HEK293 (cell line): ENCODE results near the gene TATDN2.

Experiments
- CTCF ChIA-PET: fragments of 350-600 bp; formaldehyde crosslinking; extraction: SDS; loops from one replicate; lab custom pipeline; 2021; ENCODE audit warnings: antibody characterized with exemption; lab: Yijun Ruan, JAX
- POLR2A ChIA-PET: fragments of 300-600 bp; formaldehyde crosslinking; extraction: SDS; loops from one replicate; lab custom pipeline; 2020; ENCODE audit warnings: antibody characterized with exemption, inconsistent platforms; lab: Yijun Ruan, JAX
- H3K27ac ChIP-seq: fragments of 200-500 bp; sonication (Bioruptor generic); 2 replicates; pipeline ENCODE4 v1.5.1; 2014; ENCODE audit warnings: low read depth, low read length, control low read depth, inconsistent platforms; ENCODE audit errors: extremely low read depth
- H3K36me3 ChIP-seq, 2 experiments: fragments of 200-500 bp in 1 of 2; sonication (Bioruptor generic) in 1 of 2; 1 replicate in 1 of 2; 2 replicates in 1 of 2; pipeline ENCODE4 v1.5.1; 2014 to 2017; ENCODE audit warnings: inconsistent platforms in 2 of 2, low read length in 2 of 2; ENCODE audit not compliant: control insufficient read depth in 2 of 2, insufficient read depth in 1 of 2
- H3K4me1 ChIP-seq: fragments of 200-500 bp; sonication (Bioruptor generic); 2 replicates; pipeline ENCODE4 v1.5.1; 2014; ENCODE audit warnings: mild to moderate bottlenecking, low read length, inconsistent platforms; ENCODE audit not compliant: control insufficient read depth, insufficient read depth
- H3K4me3 ChIP-seq: 2 replicates; pipeline ENCODE4 v1.5.1; 2011; ENCODE audit warnings: low read depth, mild to moderate bottlenecking, control low read depth, low read length, moderate library complexity
- H3K9me3 ChIP-seq: fragments of 200-500 bp; sonication (Bioruptor generic); 2 replicates; pipeline ENCODE4 v1.5.1; 2014; ENCODE audit warnings: low read depth, low read length, inconsistent platforms; ENCODE audit not compliant: control insufficient read depth, insufficient read depth
- KLF7 ChIP-seq: fragments of 450-650 bp; formaldehyde crosslinking; IDR thresholded peaks from 2 replicates; pipeline ENCODE4 v1.5.1; 2016; ENCODE audit warnings: missing biosample characterization, missing genetic modification characterization, borderline replicate concordance
- MZF1 ChIP-seq: fragments of 450-650 bp; formaldehyde crosslinking; IDR thresholded peaks from 2 replicates; pipeline ENCODE4 v1.5.1; 2017; ENCODE audit warnings: missing biosample characterization, missing genetic modification characterization, borderline replicate concordance
- REPIN1 ChIP-seq: fragments of 450-650 bp; formaldehyde crosslinking; IDR thresholded peaks from 2 replicates; pipeline ENCODE4 v1.5.1; 2017; ENCODE audit warnings: missing biosample characterization, missing genetic modification characterization, low read depth
- TCF7L2 ChIP-seq: IDR thresholded peaks from 2 replicates; pipeline ENCODE4 v1.6.1; 2011; ENCODE audit warnings: low read depth, mild to moderate bottlenecking, inconsistent platforms, low read length, moderate library complexity, borderline replicate concordance
- ZFHX2 ChIP-seq: fragments of 450-650 bp; formaldehyde crosslinking; conservative IDR thresholded peaks from 2 replicates; pipeline ENCODE4 v1.5.1; 2016; ENCODE audit warnings: missing biosample characterization, missing genetic modification characterization
- ZNF157 ChIP-seq: fragments of 450-650 bp; formaldehyde crosslinking; IDR thresholded peaks from 2 replicates; pipeline ENCODE4 v1.5.1; 2016; ENCODE audit warnings: missing biosample characterization, missing genetic modification characterization
- ZNF19 ChIP-seq: fragments of 450-650 bp; formaldehyde crosslinking; IDR thresholded peaks from 2 replicates; pipeline ENCODE4; 2016; ENCODE audit warnings: missing biosample characterization, missing genetic modification characterization, low read depth
- ZNF221 ChIP-seq: fragments of 450-650 bp; formaldehyde crosslinking; IDR thresholded peaks from 2 replicates; pipeline ENCODE4 v1.5.1; 2017; ENCODE audit warnings: missing biosample characterization, missing genetic modification characterization, borderline replicate concordance
- ZNF223 ChIP-seq: fragments of 450-650 bp; formaldehyde crosslinking; IDR thresholded peaks from 2 replicates; pipeline ENCODE4 v1.5.1; 2016; ENCODE audit warnings: missing biosample characterization, missing genetic modification characterization
- ZNF585B ChIP-seq: fragments of 450-650 bp; formaldehyde crosslinking; IDR thresholded peaks from 2 replicates; pipeline ENCODE4 v1.5.1; 2016; ENCODE audit warnings: missing biosample characterization, missing genetic modification characterization
- ZNF768 ChIP-seq: fragments of 450-650 bp; formaldehyde crosslinking; IDR thresholded peaks from 2 replicates; pipeline ENCODE4 v1.5.1; 2018; ENCODE audit warnings: missing biosample characterization, mild to moderate bottlenecking, missing genetic modification characterization
- ZNF830 ChIP-seq: fragments of 450-650 bp; IDR thresholded peaks from 2 replicates; pipeline ENCODE4 v1.5.0; 2018; ENCODE audit warnings: missing biosample characterization, missing genetic modification characterization, low read depth, mild to moderate bottlenecking, moderate library complexity
- ZSCAN23 ChIP-seq: fragments of 450-650 bp; formaldehyde crosslinking; IDR thresholded peaks from 2 replicates; pipeline ENCODE4 v1.5.1; 2016; ENCODE audit warnings: missing biosample characterization, missing genetic modification characterization
- ZSCAN30 ChIP-seq: fragments of 450-650 bp; IDR thresholded peaks from 2 replicates; pipeline ENCODE4 v1.5.1; 2018; ENCODE audit warnings: missing biosample characterization, mild to moderate bottlenecking, missing genetic modification characterization, moderate library complexity
- TF ChIP-seq, protein P1 (sequence below): fragments of 450-650 bp; formaldehyde crosslinking; IDR thresholded peaks from 2 replicates; pipeline ENCODE4 v1.5.1; 2016; ENCODE audit warnings: missing biosample characterization, missing genetic modification characterization
- TF ChIP-seq, protein P2 (sequence below): fragments of 450-650 bp; formaldehyde crosslinking; IDR thresholded peaks from 2 replicates; pipeline ENCODE4 v1.5.1; 2016; ENCODE audit warnings: missing biosample characterization, missing genetic modification characterization
- TF ChIP-seq, protein P3 (sequence below): fragments of 450-650 bp; formaldehyde crosslinking; IDR thresholded peaks from 2 replicates; pipeline ENCODE4 v1.5.1; 2016; ENCODE audit warnings: missing biosample characterization, missing genetic modification characterization
- TF ChIP-seq, protein P4 (sequence below): IDR thresholded peaks from 2 replicates; pipeline ENCODE4 v1.6.1; 2011; ENCODE audit warnings: mild to moderate bottlenecking, low read depth, low read length, borderline replicate concordance
- TF ChIP-seq, protein P5 (sequence below): fragments of 450-650 bp; formaldehyde crosslinking; IDR thresholded peaks from 2 replicates; pipeline ENCODE4 v1.5.1; 2017; ENCODE audit warnings: missing biosample characterization, missing genetic modification characterization

TATDN2 gene

DNA sequence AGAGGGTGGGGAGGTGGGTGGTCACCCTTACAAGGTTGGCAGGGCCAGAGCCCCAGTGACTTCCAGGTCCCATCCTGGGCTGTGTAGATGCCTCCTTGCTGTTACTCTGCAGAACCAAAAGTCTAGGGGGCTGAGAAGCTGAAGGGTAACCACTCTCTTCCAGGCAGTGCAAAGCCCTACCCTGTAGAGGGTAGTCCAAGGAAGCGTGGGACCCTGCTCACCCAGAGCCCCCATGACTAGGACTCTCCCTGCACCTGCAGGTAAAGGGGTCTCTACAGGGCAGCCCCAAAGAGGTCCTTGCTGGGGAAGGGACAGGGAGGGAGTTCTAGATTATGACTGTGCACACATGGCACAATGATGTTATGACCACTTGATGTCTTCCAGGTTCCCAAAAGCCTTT lies 30.2 kb downstream of the TATDN2 start:
- peaks cover 14 to 77% of the 10 kb centered on the region in 2 experiments for H3K36me3 ChIP-seq
- TF ChIP-seq, protein P1, sequence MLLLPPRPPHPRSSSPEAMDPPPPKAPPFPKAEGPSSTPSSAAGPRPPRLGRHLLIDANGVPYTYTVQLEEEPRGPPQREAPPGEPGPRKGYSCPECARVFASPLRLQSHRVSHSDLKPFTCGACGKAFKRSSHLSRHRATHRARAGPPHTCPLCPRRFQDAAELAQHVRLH (tag by site-specific recombination) = no peak
- TF ChIP-seq, protein P2, sequence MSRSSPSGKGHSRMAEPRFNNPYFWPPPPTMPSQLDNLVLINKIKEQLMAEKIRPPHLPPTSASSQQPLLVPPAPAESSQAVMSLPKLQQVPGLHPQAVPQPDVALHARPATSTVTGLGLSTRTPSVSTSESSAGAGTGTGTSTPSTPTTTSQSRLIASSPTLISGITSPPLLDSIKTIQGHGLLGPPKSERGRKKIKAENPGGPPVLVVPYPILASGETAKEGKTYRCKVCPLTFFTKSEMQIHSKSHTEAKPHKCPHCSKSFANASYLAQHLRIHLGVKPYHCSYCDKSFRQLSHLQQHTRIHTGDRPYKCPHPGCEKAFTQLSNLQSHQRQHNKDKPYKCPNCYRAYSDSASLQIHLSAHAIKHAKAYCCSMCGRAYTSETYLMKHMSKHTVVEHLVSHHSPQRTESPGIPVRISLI (tag by site-specific recombination) = no peak
- TF ChIP-seq REPIN1 (tag by site-specific recombination) (no peak), KLF7 (tag by site-specific recombination) (no peak), ZNF223 (tag by site-specific recombination) (no peak), ZSCAN23 (tag by site-specific recombination) (no peak), ZNF768 (tag by site-specific recombination) (no peak)
- TF ChIP-seq, protein P3, sequence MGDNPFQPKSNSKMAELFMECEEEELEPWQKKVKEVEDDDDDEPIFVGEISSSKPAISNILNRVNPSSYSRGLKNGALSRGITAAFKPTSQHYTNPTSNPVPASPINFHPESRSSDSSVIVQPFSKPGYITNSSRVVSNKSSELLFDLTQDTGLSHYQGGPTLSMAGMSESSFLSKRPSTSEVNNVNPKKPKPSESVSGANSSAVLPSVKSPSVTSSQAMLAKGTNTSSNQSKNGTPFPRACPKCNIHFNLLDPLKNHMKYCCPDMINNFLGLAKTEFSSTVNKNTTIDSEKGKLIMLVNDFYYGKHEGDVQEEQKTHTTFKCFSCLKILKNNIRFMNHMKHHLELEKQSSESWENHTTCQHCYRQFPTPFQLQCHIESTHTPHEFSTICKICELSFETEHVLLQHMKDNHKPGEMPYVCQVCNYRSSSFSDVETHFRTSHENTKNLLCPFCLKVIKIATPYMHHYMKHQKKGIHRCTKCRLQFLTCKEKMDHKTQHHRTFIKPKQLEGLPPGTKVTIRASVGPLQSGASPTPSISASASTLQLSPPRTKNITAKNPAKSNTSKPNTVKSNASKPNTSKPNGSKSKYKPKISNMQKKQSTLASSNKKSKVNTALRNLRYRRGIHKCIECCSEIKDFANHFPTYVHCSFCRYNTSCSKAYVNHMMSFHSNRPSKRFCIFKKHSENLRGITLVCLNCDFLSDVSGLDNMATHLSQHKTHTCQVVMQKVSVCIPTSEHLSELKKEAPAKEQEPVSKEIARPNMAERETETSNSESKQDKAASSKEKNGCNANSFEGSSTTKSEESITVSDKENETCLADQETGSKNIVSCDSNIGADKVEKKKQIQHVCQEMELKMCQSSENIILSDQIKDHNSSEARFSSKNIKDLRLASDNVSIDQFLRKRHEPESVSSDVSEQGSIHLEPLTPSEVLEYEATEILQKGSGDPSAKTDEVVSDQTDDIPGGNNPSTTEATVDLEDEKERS (tag by site-specific recombination) = no peak
- TF ChIP-seq, all 188 proteins: peak for 0
- no peak overlapping the region for H3K27ac ChIP-seq
- ChIA-PET POLR2A (no interaction called here), CTCF (no interaction called here)
- H3K9me3 ChIP-seq = no peaks in the 10 kb centered on the region
- peaks cover 10% of the 10 kb centered on the region for H3K4me1 ChIP-seq
- H3K4me3 ChIP-seq = no peak overlapping the region

DNA sequence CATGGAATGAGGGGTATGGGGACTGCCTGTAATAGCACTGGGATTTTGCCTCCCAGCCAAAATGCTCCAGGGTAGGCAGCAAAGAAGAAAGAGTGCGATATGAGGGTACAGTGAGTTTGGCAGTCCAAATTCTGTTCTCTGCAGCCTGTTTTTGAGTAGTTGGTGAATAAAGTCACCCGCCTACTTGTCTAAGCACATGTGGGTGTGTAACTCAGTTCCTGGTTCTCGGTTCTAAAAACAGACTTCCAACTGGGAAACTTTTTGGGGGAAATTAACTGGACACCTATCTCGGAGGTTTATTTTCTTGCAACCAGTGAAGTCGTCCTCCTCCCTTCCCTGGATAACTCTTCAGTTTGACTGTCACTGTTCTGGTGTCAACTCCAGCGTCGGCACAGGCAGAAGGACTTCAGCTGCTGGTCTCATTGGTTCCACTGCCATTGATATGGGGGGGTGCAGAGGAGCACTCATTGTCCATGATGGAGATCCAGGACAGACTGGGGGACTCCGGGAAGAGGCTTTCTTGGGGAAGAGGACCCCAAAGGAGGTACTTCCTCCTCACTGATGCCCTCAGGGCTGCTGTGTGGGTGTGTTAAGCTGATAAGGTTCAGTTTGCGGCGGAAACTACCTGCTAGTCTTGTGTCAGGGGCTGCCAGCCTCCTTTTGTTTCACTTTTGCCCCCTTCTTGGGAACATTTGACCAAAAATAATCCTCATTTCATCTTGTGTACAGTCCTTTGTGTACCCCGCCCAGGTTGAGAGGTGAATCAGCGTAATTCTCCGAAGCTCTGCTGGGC lies 31.3 kb downstream of the TATDN2 start:
- Histone ChIP-seq H3K9me3 (no peaks in the 10 kb centered on the region), H3K27ac (no peak overlapping the region), H3K4me1 (peaks cover under 1% of the 10 kb centered on the region; the same call in 1 of the 2 replicates), H3K4me3 (no peak overlapping the region), H3K36me3 (peaks cover 13 to 83% of the 10 kb centered on the region in 2 experiments)
- ChIA-PET POLR2A (no interaction called here), CTCF (no interaction called here)
- TF ChIP-seq, protein P1 (tag by site-specific recombination) = no peak
- TF ChIP-seq ZFHX2 (tag by site-specific recombination) = peak; percentile 41

DNA sequence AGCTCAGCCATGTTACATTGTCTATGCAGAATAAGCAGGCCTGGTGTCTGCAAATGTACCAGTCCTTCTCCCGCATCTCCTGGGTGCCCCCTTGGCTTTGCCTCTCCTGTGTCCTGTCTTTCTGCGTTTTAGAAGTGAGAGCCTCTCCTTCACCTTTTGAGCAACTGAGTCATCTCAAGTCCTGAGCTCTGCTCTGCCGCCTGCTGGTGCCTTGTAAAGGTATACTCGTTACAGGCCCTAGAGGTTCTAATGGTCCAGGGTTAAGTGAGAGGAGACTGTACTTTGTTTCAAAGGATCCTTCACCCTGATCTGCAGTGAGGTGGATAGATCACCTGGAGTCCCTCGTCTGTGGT lies 31.9 kb downstream of the TATDN2 start:
- CTCF ChIA-PET = no interaction called here
- TF ChIP-seq ZNF585B (no peak), ZNF19 (tag by site-specific recombination) (no peak)
- TF ChIP-seq, all 188 proteins: peak for 0
- H3K4me3 ChIP-seq = no peak overlapping the region
- peaks cover 13 to 87% of the 10 kb centered on the region in 2 experiments for H3K36me3 ChIP-seq
- POLR2A ChIA-PET = no interaction called here
- H3K4me1 ChIP-seq = no peaks in the 10 kb centered on the region
- no peaks in the 10 kb centered on the region for H3K9me3 ChIP-seq
- no peak overlapping the region for H3K27ac ChIP-seq

DNA sequence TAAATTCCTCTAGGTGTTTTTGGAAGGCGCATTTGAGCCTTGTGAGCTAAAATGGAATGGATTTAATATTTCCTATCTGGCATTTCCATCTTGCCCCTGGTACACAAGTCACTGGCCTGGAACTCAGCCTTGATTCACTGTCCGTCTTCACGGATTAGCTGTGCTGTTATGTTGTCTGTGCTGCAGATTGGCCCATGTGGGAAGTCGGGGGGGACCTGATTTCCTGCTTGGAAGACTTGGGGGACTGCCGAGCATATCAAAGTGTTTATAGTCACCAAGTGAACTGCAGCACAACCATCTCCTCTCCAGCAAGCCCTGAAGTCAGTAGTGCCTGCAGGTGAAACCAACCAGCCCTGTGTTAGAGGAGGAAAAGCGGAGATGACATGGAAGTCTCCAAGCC lies 32.3 kb downstream of the TATDN2 start:
- ChIA-PET CTCF (interaction anchor here (0.6 to 0.9 kb wide), 2 partner anchors 16 to 229 kb away, joined by 3 to 4 read pairs; no protein-coding TSS in a partner anchor), POLR2A (no interaction called here)
- Histone ChIP-seq H3K9me3 (no peaks in the 10 kb centered on the region), H3K4me1 (no peaks in the 10 kb centered on the region), H3K4me3 (no peak overlapping the region), H3K36me3 (peaks cover 13 to 88% of the 10 kb centered on the region in 2 experiments), H3K27ac (no peak overlapping the region)
- TF ChIP-seq, protein P4, sequence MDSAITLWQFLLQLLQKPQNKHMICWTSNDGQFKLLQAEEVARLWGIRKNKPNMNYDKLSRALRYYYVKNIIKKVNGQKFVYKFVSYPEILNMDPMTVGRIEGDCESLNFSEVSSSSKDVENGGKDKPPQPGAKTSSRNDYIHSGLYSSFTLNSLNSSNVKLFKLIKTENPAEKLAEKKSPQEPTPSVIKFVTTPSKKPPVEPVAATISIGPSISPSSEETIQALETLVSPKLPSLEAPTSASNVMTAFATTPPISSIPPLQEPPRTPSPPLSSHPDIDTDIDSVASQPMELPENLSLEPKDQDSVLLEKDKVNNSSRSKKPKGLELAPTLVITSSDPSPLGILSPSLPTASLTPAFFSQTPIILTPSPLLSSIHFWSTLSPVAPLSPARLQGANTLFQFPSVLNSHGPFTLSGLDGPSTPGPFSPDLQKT = no peak
- TF ChIP-seq ZSCAN30 (tag by site-specific recombination) = no peak
- TF ChIP-seq, protein P5, sequence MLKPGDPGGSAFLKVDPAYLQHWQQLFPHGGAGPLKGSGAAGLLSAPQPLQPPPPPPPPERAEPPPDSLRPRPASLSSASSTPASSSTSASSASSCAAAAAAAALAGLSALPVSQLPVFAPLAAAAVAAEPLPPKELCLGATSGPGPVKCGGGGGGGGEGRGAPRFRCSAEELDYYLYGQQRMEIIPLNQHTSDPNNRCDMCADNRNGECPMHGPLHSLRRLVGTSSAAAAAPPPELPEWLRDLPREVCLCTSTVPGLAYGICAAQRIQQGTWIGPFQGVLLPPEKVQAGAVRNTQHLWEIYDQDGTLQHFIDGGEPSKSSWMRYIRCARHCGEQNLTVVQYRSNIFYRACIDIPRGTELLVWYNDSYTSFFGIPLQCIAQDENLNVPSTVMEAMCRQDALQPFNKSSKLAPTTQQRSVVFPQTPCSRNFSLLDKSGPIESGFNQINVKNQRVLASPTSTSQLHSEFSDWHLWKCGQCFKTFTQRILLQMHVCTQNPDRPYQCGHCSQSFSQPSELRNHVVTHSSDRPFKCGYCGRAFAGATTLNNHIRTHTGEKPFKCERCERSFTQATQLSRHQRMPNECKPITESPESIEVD (tag by site-specific recombination) = no peak
- no peak for TF ChIP-seq ZNF157 (tag by site-specific recombination)
- TF ChIP-seq ZNF221 (tag by site-specific recombination) = no peak
- no peak for TF ChIP-seq ZNF830 (tag by site-specific recombination)
- TF ChIP-seq MZF1 = no peak
- TF ChIP-seq TCF7L2 = no peak
